HG03196 (cell line): ENCODE results near the gene CAMTA1.

Experiments
- ATAC-seq: cut with Tn5 transposase; IDR thresholded peaks from one replicate; pipeline ENCODE4 v1.9.1; 2021; ENCODE audit not compliant: unreplicated experiment

CAMTA1 gene

DNA sequence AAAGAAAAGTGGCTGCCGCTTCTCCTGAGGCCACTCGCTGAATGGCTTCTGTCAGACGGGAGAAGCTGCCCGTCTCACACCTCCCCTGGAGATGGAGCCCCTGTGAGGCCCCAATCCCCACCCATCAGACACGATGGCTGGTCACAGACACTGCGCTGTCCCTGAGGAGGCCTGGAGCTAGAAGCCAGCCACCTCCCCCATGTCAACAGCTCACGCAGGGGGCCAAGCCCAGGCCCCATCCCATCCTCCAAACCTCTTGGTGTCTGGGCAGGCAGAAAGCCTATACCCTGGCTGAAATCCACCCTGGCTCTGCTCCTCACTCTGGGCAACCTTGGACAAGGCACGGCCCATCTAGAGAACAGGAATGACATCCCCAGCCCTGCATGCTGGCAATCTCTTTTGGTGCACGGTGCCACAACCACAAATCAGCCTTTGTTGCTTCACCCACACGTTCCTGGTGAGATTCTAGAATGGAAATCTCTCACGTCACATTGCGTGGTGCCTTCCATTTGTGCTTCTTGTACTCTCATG is 711.9 kb downstream of the CAMTA1 start:
- no peak for ATAC-seq

DNA sequence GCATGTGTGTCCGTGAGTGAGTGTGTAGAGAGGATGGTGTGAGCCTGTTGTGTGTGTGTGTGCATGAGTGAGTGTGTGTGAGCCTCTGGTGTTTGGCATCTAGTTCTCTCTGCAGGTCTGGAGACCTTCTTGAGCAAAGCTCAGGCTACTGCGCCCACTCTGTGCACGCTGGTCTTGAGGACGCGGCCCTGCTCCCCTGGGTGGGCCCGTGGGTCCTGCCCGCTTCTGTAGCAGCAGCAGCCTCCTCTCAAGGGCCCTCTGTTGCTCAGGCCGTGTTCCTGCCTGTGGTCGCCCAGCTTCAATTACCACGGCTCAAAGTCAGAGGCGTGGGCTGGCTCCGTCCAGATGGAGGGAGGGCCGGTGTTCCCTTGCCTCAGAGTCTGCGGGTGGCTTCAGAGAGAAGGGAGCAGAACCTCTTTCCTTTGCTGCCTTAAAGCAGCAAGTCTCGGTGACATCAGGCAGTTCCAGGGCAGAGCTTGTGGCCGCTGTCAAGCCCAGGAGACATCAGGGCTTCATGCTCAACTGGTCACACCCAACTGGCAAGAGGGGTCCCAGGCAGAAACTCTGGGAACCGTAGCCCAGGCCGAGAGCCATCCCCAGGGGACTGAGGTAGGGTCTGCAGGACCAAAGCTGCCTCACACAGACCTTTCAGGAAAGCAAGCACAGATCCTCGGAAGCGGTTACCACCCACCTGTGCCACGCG is 715.3 kb downstream of the CAMTA1 start:
- ATAC-seq: no peak

DNA sequence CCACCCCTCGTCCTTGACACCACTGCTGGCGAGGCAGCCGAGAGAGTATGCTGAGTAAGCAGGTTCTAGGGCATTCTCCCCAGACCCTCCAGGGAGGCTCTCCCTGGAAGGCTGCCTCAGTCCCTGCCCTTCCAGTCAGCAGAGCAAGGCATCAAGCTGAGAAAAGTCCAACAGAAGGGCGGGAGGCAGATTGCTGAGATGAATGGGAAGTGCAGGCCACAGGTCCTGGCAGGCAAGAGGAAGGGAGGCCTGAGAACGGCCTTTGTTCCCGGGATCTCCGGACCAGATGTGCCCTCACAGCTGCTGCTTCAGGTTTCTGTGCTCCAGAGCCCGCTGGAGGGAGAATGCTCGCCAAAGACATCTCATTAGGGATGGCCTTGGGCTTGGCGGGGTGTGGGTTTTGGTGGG is 715.8 kb downstream of the CAMTA1 start:
- ATAC-seq: no peak

DNA sequence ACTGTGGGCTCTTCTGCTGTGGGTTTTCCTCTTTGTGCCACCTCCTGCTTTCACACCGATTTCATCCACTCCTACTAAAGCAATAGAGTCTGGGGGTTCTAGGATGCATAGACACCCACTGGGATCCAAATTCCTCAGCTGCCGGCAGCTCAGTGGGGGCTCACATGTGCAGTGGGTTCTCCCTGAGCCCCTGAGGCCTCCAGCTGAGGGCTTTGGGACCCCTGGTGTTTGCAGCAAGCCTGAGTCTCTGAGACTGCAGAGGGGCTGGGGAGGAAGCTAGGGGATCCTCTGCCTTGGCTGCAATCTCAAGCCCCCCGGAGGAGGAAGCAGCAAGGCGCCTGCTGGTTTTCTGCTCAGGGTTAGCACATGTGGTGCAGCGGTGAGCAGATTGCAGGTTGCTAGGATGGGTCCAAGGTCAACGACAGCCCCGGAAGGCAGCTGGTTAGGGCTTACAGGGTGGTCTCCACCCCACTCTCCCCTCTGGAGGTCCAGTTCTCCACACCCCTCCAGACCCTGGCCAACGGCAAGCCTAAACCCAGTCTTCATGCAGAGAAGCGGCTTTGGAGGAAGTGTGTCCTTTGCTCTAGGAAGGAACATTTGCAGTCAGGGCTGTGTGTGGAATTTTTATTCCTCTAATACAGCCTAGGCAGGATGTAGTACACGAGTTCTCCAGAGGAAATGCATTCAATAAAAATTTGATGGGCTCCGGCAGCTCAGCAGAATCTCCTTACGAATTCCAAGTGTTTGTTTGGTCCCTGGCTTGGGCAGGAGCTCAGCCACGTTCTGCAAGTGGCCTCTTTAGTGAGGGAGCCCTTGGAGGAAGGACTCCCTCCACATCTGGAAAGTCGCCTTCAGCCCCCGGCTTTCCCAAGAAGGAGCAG is 716.7 kb downstream of the CAMTA1 start:
- no peak for ATAC-seq

DNA sequence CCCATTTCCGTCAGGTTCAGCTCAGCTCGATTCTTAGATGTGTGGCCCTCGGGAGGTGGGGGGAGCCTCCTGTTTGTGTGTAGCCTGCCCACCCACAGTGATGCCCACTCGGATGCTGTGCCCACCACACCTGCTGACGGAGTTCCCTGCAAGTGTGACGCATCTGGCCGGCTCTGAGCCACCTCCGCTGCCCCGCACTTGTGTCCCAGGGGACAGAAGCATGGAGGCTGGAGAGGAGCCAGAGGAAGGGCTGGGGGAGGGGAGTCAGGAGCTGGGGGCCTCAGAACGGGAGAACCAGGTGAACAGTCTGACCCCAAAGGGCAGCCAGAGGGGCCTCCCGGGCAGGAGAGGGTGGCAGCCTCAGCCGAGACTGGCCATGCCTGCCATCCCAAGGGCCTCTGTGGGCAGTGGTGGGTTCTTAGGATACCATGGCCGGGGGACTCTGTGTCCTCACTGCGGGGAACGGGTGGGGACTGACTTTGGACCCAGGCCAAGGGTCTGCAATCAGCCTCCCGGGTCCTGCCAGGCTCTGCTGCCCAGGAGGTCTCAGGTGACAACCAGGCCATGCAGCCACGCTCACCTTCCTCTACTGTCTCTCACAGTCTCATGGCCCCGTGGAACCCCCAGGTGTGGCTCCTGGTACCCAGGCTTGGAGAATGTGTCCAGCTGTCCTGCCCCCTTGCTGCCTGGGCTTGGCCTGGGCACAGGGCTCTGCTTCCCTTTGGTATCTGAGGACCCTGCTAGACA is 718.6 kb downstream of the CAMTA1 start:
- ATAC-seq: no peak

DNA sequence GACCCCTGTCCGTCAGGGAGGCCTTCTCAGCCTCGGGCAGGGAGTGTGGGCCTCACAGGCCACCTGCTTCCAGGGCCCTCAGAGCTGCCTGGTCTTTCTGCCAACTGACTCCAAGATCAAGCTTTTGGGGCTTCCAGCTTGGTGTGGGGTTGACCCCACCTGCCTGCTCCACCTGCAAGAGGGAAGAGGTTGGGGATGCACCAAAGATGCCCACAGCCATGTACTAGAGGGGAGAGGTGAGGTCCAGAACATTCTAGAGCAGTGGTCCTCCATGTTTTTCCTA is 719.1 kb downstream of the CAMTA1 start:
- ATAC-seq: no peak

DNA sequence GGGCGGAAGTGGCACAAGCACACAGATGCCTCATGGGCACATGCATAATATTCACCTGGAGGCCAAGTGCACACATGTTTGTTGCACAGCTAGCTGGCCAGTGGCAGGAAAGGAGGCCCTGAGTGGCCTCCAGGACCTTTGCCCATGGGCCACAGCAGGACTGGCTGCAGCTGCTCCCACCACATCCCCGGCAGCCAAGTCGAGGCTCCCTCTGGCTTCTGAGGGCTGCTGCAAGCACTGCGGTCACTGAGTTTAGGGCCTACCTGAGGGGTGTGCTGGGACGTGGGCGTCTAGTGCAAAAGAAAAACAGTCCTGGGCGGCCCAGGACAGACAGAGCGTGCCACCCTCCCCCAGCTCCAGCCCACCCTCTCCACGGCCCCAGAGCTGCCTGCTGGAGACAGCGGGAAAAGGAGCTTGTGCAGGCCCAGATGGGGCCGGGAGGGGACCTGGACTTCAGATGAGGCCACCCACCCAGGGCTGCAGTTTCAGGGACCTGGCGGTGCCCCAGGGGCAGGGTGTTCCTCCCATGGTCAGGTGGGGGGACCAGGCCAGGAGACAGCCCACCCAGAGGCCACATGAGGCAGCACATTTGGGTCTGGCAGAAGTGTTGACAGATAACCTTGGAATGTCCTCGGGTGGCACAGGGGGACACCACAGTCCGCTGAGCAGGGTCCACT is 720.0 kb downstream of the CAMTA1 start:
- ATAC-seq: no peak

DNA sequence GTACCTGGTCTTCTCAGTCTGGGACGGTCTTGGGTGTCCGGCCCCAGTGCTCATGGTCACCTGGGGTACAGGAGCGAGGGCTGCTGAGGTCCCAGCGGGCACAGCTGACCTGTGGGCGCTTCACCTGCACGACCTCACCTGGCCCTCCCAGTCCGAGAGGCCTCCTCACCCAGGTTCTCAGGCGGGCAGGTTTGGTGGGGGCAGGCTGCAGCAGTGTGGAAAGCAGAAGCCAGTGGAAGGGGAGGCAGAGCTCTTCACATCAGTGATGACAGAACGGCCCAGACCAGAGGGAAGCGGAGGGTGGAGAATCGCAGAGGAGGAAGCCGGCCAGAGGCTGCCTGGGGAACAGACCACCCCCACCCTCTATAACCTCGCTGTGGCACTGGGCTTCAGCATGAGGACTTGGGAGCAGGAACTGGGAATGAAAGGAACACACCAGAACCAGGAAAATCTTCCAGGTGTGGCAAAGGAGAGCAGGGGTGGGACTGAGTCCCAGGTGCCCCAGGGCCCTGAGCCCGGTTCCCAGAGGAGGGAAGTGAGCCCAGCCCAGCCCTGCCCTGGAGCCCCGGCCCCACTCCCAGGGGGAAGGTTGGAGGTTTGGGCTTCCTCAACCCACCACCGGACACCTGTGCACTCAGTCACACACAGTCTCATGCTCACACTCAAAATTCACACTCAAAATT is 720.7 kb downstream of the CAMTA1 start:
- no peak for ATAC-seq

DNA sequence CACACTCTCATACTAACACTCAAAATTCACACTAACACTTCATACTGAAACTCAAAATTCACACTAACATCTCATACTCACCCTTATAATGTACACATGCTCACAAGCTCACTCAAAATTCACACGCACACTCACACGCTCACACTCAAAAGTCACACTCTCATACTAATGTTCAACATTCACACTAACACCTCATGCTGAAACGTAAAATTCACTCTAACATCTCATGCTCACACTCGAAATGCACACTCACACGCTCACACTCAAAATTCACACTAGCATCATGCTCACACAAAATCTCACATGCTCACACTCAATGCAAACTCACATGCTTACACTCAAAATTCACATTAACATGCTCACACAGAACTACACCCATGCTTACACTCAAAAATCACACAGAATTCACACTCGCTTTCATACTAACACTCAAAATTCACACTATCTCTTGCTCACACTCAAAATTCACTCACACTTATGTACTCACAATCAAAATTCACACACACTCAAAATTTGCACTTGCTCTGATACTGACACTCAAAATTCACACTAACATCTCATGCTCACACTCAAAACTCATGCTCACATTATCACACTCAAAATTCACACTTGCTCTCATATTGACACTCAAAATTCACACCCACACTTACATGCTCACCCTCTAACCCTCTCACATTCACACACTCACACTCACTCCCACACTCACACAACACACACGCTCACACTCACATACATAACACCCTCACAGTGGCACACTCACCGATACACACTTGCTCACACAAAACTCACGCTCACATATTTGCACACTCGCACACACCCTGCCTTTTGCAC is 721.4 kb downstream of the CAMTA1 start:
- no peak for ATAC-seq

DNA sequence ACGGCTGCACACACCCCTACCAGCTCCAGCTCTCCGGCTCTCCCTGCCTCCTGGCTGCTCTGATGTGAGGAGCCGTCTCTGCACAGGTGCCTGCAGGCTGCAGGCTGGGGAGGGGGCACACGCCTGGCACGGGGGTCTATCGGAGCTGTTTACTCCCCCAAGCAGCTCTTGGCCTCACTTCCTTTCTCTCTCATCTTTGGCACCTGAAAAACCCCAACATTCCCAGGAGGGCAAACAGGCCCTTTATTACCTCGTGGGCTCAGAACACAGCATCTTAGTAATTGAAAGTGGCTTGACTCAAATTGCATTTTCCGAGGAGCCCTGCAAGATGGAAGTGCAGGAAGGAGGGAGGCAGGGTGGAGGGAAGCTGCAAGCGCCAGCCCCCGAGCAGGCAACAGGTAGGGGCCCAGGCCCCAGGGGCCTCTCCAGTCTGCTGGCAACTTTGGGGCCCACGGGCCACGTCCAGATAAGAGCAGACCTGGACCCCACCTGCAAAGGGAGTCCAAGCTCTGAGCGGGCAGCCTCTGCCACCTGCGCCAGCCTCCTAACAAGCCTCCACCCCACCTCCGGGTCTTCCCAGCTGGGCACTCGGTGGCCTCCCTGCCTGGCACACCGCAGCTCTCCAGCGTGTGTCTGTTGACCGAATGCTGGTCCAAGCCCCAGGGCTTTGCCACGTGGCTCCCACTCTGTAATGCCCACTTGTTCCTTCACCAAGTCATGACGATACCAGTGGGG is 722.2 kb downstream of the CAMTA1 start:
- ATAC-seq: no peak

DNA sequence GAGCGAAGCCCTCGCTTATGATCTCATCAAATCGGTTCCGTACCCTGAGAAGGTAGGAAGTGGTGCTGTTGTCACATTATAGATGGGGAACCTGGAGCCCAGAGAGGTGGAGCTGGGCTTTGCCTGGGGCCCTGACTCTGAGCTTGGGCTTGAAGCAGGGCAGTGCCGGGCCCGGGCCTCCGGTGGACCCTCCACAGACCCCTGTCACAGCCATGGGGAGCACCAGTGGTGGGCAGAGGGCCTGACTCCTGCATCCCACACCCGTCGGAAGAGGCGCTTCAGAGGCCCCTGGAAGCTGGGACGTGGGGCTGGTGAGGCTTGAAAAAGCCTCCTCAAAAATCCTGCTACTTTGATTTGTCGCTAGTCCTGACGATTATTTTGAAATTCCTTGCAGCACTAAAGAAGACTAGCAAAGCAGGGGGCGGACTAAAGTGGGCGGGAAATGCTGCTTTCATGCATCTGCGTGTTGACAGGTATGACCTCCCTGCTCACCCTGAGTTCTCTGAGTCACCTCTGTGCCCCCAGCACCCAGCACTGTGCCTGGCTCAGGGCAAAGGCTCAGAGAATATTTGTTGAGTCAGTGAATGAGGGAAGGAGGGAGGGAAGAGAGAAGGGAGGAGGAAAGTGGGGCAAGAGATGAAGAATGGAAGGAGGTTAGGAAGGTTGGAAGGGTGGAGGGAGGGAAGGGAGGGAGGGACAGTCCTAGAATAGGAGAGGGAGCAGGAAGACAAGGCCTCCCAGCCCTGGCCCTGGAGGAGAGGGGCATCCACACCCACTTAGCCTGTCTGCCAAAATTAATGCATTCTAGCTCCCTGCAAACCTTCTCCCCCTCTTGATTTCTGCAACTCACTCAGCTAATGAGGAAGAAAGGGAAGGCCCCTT is 723.0 kb downstream of the CAMTA1 start:
- ATAC-seq: no peak

DNA sequence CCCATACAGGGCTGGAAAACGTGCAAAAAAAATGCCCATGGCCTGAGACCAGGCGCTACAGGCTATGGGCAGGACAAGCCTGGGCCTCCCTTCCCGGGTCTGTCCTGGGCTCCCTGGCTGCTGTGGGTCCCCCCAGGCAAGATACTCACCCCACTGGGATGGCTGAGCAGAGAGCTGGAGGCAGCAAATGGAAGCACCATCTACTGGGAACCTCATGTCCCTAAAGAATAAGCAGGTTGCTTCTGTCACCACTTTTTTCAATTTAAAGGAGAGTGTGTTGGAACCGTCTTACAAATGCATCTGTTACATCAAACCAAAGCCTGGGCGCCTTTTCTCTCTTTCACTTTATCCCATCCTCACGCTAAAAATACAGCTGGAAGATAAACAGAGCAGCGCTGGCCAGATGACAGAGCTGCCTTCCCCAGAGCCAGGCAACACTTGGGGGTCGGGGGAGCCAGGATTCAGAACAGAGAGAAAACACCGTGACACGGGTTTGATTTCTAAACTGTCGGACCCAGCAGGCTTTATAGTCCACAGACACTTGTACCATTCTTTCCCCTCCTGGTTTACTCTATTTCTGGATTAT is 723.8 kb downstream of the CAMTA1 start:
- ATAC-seq: no peak

DNA sequence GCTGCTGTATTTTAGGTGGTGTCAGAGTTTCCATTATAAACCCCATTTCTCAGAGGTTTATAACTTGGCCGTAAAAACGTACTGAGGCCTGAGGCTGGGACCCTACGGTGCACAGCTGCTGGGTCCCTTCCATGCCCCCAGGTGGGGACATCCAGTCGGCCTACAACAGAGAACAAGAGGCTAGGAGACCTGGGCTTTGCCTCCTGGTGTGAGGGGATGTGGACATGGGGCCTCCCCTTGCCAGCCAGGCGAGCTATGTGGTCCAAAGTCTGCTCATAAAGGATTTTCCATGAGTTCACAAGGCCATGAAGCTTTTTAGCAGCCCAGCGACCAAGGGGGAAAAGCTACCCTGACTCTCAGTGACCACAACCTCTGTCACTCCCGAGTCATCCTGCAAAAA is 724.3 kb downstream of the CAMTA1 start:
- no peak for ATAC-seq

DNA sequence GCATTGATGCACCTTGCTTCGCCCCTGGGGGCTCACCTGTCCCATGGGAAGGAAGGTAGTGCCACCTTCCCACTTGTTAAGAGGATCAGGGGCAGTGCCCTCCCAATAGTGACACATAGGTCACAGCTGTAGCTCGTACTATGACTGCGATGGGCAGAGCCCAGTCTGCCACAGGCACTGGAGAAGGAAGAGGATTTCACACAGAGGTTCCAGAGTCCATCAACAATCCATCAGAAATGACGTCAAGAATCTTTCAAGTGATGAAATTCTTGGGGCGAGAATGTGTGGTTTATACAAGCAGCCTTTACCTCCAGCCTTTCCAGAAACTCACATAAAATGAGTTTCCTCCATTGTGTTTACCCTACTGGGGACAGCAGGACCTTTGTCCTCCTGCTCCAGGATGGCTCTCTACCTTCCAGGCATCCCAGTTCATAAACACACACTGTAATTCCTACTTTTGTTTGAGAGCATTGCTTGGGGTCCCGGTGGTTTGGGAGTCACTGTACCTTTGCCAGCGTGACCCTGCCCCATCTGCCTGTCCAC is 725.2 kb downstream of the CAMTA1 start:
- no peak for ATAC-seq

DNA sequence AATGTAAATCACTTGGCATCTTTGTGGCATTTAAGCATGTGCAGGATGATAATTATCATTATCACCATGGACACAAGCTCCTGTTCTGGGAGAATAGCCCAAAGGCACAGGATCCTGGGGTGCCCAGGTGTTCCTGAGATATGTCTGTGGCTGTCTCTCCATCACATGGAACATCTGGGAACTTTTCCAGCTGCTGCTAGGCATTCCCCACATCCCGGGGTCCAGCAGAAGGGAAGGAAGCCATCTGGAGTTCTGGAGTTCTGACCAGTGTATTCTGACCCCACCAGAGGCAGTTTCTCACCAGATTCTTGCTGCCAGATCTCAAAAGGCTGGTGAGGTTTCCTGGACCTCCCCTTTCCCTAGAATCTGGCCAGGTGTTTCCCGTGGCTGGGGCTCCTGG is 726.1 kb downstream of the CAMTA1 start:
- no peak for ATAC-seq

DNA sequence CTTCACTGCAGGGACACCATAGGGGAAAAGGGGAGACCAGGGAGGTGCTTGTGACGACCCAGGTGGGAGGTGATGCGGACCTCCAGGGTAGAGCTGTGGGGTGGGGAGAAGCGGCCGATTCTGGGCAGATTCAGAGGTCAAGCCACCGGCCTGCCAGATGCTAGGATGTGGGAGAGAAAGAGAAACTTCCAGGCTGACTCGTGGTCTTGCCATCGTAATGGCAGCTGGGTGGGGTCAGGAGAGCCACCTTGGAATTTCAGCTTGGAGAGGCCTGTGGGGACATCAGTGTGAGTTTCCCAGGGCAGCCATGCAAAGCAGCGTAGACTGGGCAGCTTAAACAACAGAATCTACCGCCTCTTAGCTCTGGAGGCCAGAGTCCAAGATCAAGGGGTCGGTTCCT is 727.8 kb downstream of the CAMTA1 start:
- no peak for ATAC-seq

DNA sequence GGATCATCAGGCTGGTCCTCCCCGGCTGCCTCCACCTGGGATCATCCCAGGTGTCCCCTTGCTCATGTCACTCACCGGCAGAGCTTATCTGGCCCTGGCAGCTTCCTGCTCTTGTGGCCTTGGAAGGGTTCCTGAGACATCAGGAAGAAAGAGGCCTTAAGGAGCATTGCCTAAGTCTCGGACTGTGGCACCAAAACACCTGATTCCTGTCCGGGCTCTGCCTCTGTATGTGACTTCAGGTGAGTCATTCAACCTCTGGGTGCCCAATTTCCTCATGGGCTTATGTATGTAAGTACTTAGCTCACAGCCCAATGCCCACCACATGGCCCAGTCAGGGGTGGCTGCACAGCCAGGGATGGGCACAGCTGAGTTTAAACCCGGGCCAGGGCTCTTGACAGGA is 729.9 kb downstream of the CAMTA1 start:
- ATAC-seq: no peak
